HUES48 (cell line): ENCODE data around the gene CGB5.

Source experiments
- H3K27ac ChIP-seq: one replicate; pipeline ENCODE4 v1.7.0; 2013; ENCODE audit warnings: low read depth, low read length, inconsistent platforms
- H3K27me3 ChIP-seq: 2 replicates; pipeline ENCODE4 v1.6.1; 2013; ENCODE audit warnings: mild to moderate bottlenecking, low read length; ENCODE audit not compliant: control insufficient read depth, insufficient read depth
- H3K36me3 ChIP-seq: 2 replicates; pipeline ENCODE4 v1.6.1; 2013; ENCODE audit warnings: low read length; ENCODE audit not compliant: control insufficient read depth, insufficient read depth
- H3K4me1 ChIP-seq: 2 replicates; pipeline ENCODE4 v1.6.1; 2013; ENCODE audit warnings: mild to moderate bottlenecking, low read length; ENCODE audit not compliant: control insufficient read depth, insufficient read depth
- H3K4me3 ChIP-seq: 2 replicates; pipeline ENCODE4 v1.5.1; 2013; ENCODE audit warnings: mild to moderate bottlenecking, low read depth, low read length
- H3K9ac ChIP-seq: 2 replicates; pipeline ENCODE4 v1.6.1; 2013; ENCODE audit warnings: mild to moderate bottlenecking, low read depth, low read length, moderate library complexity
- H3K9me3 ChIP-seq: 2 replicates; pipeline ENCODE4 v1.6.1; 2013; ENCODE audit warnings: low read length; ENCODE audit not compliant: control insufficient read depth, insufficient read depth

Gene CGB5

GRCh38 chr19:49061000-49061399, 17.4 kb downstream of the CGB5 start:
- Histone ChIP-seq H3K4me1 (peaks cover 31% of the 10 kb centered on the region), H3K27ac (no peak overlapping the region), H3K27me3 (peaks cover 45% of the 10 kb centered on the region), H3K36me3 (no peaks in the 10 kb centered on the region), H3K4me3 (no peak overlapping the region), H3K9me3 (no peaks in the 10 kb centered on the region), H3K9ac (no peak overlapping the region)

- Histone ChIP-seq H3K27me3 (peaks cover 45% of the 10 kb centered on the region), H3K9me3 (no peaks in the 10 kb centered on the region), H3K4me1 (peaks cover 35% of the 10 kb centered on the region), H3K36me3 (no peaks in the 10 kb centered on the region), H3K4me3 (no peak overlapping the region), H3K27ac (no peak overlapping the region), H3K9ac (no peak overlapping the region)
Observed at GRCh38 chr19:49061445-49061844, 17.8 kb downstream of the CGB5 start.

GRCh38 chr19:49064029-49064629, 20.5 kb downstream of the CGB5 start:
- no peaks in the 10 kb centered on the region for H3K36me3 ChIP-seq
- no peak overlapping the region for H3K27ac ChIP-seq
- H3K4me1 ChIP-seq, result peaks cover 22% of the 10 kb centered on the region
- H3K9ac ChIP-seq, result no peak overlapping the region
- peaks cover 42% of the 10 kb centered on the region for H3K27me3 ChIP-seq
- H3K4me3 ChIP-seq, result peak overlapping the region; percentile 47; the same call in 1 of the 2 replicates
- H3K9me3 ChIP-seq, result no peaks in the 10 kb centered on the region

- Histone ChIP-seq H3K4me1 (peaks cover 22% of the 10 kb centered on the region), H3K27me3 (peaks cover 45% of the 10 kb centered on the region), H3K27ac (peak within 1 kb of the TSS; percentile 35), H3K4me3 (peak within 1 kb of the TSS; percentile 47), H3K36me3 (no peaks in the 10 kb centered on the region), H3K9me3 (no peaks in the 10 kb centered on the region), H3K9ac (no peak within 1 kb of the TSS)
Observed at GRCh38 chr19:49064768-49065611, 21.3 kb downstream of the CGB5 start, which contains the start of gene NTF4. NTF4 (minus strand) TSS chr19:49064818; CDS start chr19:49061997, 2,821 bp downstream.

GRCh38 chr19:49065905-49066512, 22.4 kb downstream of the CGB5 start:
- Histone ChIP-seq H3K9me3 (no peaks in the 10 kb centered on the region), H3K27ac (no peak overlapping the region), H3K9ac (no peak overlapping the region), H3K36me3 (no peaks in the 10 kb centered on the region), H3K4me3 (no peak overlapping the region), H3K27me3 (peaks cover 55% of the 10 kb centered on the region), H3K4me1 (peaks cover 22% of the 10 kb centered on the region)

- H3K4me3 ChIP-seq, result no peak overlapping the region
- peaks cover 22% of the 10 kb centered on the region for H3K4me1 ChIP-seq
- no peaks in the 10 kb centered on the region for H3K36me3 ChIP-seq
- no peak overlapping the region for H3K27ac ChIP-seq
- H3K27me3 ChIP-seq, result peaks cover 69% of the 10 kb centered on the region
- no peak overlapping the region for H3K9ac ChIP-seq
- no peaks in the 10 kb centered on the region for H3K9me3 ChIP-seq
Observed at GRCh38 chr19:49067554-49067953, 23.9 kb downstream of the CGB5 start.

- H3K27me3 ChIP-seq, result peaks cover 84% of the 10 kb centered on the region
- H3K4me3 ChIP-seq, result no peak overlapping the region
- no peaks in the 10 kb centered on the region for H3K36me3 ChIP-seq
Observed at GRCh38 chr19:49069026-49069425, 25.4 kb downstream of the CGB5 start.

GRCh38 chr19:49070416-49070815, 26.8 kb downstream of the CGB5 start:
- no peak overlapping the region for H3K27ac ChIP-seq
- no peaks in the 10 kb centered on the region for H3K36me3 ChIP-seq
- peaks cover 84% of the 10 kb centered on the region for H3K27me3 ChIP-seq
- H3K4me1 ChIP-seq, result peaks cover 9% of the 10 kb centered on the region
- no peak overlapping the region for H3K4me3 ChIP-seq
- no peak overlapping the region for H3K9ac ChIP-seq
- H3K9me3 ChIP-seq, result no peaks in the 10 kb centered on the region

More at GRCh38 chr19:49069026-49069425, 25.4 kb downstream of the CGB5 start:
- Histone ChIP-seq H3K9ac (no peak overlapping the region), H3K9me3 (no peaks in the 10 kb centered on the region), H3K4me1 (peaks cover 15% of the 10 kb centered on the region), H3K27ac (no peak overlapping the region)

GRCh38 chr19:49071860-49072547, 28.4 kb downstream of the CGB5 start:
- H3K27me3 ChIP-seq, result peaks cover 69% of the 10 kb centered on the region
- no peaks in the 10 kb centered on the region for H3K4me1 ChIP-seq
- no peak overlapping the region for H3K9ac ChIP-seq
- no peaks in the 10 kb centered on the region for H3K9me3 ChIP-seq
- H3K4me3 ChIP-seq, result peak overlapping the region; percentile 43; the same call in 1 of the 2 replicates
- no peaks in the 10 kb centered on the region for H3K36me3 ChIP-seq
- H3K27ac ChIP-seq, result no peak overlapping the region

GRCh38 chr19:49073514-49074378, 30.1 kb downstream of the CGB5 start:
- Histone ChIP-seq H3K9ac (no peak overlapping the region), H3K27ac (no peak overlapping the region), H3K36me3 (no peaks in the 10 kb centered on the region), H3K27me3 (peaks cover 54% of the 10 kb centered on the region), H3K9me3 (no peaks in the 10 kb centered on the region), H3K4me3 (no peak overlapping the region), H3K4me1 (no peaks in the 10 kb centered on the region)
